KOPT-K1 (cell line): ENCODE measurements around the gene POFUT2.

ENCODE experiments used
- H3K27ac ChIP-seq: fragments of 200-600 bp; sonication (generic); 2 replicates; pipeline ENCODE4 v1.5.1; 2016; ENCODE audit warnings: antibody characterized with exemption, mild to moderate bottlenecking, low read depth, low read length; ENCODE audit not compliant: poor library complexity, severe bottlenecking
- H3K36me3 ChIP-seq: fragments of 200-600 bp; sonication (generic); 2 replicates; pipeline ENCODE4 v1.5.1; 2017; ENCODE audit warnings: antibody characterized with exemption, mild to moderate bottlenecking, low read length, moderate library complexity; ENCODE audit not compliant: insufficient read depth
- H3K9me3 ChIP-seq: fragments of 200-600 bp; sonication (generic); 2 replicates; pipeline ENCODE4 v1.5.1; 2017; ENCODE audit warnings: antibody characterized with exemption, low read length, mild to moderate bottlenecking; ENCODE audit not compliant: insufficient read depth, poor library complexity, severe bottlenecking

POFUT2 gene

DNA sequence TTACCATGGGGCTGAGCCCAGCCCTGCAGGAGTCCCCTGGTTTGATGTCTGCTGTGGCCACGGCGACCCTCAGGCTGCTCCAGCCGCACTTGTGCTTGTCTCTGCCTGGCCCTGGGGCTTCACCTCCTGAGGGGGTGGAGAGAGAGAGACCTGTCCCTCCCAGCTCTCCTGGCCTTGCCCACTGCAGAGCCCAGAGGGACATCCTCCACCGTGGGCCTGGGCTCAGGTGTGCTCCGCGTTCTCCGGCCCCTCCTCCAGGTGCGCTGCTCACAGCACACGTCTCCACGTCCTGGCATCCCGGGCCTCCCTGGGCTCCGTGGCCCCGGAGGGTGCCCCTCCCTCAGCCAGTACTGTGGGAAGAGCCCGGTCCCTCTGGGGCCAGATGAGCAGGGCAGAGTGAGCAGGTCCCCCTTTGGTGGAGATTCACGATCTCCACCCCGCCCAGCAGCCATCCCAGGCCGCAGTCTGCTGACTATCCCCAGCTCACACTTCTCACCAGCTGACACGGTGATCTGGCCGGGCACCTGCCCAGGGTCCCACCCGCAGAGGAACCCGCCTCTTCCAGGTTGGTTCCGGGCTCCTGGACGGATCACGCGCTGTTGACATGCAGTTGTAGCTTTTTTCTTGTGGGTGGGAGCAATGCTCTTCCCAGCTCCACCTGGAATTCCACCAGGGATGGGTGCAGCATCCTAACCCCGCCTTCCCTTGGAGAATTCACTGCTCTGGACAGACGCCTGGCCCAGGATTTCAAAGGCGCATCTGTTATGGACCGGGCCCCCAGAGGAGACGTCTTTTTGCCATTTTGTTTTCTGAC lies 41.8 kb upstream of the POFUT2 start:
- no peaks in the 10 kb centered on the region for H3K36me3 ChIP-seq
- H3K9me3 ChIP-seq, result no peaks in the 10 kb centered on the region
- H3K27ac ChIP-seq, result no peak overlapping the region

DNA sequence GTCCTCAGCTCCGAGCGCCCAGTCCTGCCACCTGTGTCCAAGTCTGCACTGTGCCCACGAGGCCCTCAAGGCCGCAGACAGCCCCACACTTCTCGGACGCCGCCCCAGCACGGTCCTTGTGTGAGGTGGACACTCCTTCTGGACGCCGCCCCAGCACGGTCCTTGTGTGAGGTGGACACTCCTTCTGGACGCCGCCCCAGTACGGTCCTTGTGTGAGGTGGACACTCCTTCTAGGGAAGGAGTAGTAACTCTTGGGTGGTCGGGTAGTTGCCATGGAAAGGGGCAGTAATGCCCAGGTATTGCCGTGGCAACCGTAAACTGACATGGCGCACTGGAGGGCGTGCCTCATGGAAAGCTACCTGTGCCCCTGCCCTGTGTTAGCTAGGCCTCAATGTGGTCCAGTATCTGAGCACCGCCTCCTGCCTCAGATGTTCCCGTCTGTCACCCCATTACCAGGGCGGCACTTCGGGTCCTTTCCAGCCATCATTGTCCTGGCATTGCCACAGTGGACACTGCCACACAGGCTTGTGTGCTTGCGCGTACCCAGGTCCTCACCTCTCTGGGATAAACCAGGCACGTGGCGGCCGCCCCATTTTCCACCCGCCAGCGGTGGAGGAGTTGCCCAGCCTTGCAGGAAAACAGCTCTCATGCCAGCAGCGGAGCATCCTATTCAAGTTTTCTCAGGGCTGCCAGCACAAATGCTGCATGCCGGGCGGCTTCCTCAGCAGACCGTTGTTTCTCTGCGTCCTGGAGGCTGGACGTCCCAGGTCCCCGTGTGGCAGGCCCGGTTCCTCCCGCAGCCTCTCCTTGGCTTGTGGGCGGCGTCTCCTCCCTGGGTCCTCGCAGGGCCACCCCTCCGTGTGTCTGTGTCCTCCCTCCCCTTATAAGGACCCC lies 40.8 kb upstream of the POFUT2 start:
- Histone ChIP-seq H3K36me3 (no peaks in the 10 kb centered on the region), H3K27ac (no peak overlapping the region), H3K9me3 (no peaks in the 10 kb centered on the region)

DNA sequence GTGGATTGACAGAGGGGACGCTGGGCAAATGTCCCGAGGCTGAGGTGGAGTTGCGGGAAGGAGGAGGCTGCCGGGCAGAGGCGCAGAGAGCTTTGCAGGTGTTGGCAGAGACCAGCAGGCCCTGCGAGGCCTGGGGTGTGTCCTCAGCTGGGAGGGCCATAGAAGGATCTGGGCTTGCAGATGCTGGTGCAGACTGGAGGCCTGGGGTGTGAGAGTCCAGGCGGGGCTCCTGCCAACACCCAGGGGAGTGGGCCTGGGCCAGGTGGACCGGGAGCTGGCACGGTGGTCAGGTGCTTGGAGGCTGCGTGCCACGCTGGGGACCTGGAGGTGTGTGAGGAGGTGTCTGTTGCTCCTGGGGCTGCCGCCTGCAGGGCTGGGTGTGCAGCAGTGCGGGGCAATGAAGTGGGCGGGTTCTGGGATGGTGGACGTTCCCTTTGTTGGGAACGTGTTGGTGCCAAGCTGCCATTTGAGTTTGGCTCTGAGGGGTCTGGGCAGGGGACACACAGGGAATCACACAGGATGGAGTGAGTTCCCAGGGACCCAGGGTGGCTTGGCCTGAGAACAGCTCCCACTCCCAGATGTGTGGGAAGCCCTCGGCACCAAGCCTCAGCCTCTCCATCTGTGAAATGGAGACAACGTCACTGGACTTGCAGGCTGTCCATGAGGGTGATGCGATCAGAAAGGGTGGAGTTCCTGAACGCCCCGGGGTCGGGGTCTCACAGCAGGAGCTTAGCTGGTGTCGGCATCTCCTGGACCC lies 39.9 kb upstream of the POFUT2 start:
- Histone ChIP-seq H3K27ac (no peak overlapping the region), H3K36me3 (no peaks in the 10 kb centered on the region), H3K9me3 (no peaks in the 10 kb centered on the region)

DNA sequence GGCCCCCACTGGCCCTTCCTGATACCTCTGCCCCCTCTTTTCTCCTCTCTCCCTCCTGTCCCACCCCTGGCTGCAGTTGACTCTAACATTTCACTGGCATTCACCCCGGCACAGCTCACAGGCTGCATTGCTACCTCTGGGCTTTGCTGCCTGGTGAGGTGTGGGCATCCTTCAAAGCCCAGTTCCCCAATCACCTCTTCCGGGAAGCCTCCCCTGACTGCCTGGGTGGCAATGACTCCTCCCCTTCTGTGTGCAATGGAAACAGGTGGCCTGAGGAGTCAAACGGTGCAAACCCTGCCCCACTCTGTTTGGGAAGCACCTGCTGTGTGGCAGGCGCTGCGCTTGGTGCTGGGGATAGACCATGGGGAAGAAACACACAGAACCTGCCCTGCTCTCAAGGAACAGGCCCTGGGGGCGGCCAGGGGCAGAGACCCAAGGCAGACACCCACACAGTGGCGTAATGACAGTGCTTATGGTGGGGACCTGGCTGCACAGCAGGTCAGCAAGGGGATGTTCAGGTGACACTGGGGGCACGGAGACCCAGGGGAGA lies 39.3 kb upstream of the POFUT2 start:
- Histone ChIP-seq H3K36me3 (no peaks in the 10 kb centered on the region), H3K9me3 (no peaks in the 10 kb centered on the region), H3K27ac (no peak overlapping the region)

DNA sequence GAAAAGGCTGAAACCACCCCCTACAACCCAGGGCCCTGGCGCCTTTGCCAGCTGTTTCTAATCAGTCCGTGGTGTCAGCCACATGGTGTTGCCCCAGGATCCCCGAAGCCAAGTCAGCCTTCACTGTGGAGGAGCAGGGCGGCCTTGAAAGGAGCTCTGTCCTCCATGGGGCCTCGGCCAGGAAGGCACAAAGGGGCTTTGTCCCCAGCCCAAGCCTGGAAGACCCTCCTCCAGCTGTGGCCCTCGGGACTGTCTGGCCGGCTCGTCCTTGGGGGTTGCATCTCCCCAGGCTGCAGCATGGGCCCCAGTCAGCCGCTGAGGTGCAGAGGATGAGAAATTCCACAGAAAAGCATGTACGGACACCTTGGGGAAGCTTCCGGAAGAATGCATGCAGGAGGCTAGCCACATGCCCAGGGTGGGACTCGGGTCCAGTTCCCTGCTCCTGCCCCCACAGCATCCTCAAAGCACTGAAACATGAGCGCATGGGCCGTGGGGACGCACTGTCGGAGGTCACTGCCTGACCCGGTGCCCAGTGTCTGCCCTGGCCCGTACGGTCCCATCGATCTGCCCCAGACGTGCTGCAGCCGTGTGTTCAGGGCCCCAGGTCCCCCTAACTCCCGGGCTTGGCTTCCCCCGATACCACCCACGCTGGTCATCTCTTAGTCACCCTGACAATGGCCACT lies 38.6 kb upstream of the POFUT2 start:
- Histone ChIP-seq H3K27ac (no peak overlapping the region), H3K36me3 (no peaks in the 10 kb centered on the region)

DNA sequence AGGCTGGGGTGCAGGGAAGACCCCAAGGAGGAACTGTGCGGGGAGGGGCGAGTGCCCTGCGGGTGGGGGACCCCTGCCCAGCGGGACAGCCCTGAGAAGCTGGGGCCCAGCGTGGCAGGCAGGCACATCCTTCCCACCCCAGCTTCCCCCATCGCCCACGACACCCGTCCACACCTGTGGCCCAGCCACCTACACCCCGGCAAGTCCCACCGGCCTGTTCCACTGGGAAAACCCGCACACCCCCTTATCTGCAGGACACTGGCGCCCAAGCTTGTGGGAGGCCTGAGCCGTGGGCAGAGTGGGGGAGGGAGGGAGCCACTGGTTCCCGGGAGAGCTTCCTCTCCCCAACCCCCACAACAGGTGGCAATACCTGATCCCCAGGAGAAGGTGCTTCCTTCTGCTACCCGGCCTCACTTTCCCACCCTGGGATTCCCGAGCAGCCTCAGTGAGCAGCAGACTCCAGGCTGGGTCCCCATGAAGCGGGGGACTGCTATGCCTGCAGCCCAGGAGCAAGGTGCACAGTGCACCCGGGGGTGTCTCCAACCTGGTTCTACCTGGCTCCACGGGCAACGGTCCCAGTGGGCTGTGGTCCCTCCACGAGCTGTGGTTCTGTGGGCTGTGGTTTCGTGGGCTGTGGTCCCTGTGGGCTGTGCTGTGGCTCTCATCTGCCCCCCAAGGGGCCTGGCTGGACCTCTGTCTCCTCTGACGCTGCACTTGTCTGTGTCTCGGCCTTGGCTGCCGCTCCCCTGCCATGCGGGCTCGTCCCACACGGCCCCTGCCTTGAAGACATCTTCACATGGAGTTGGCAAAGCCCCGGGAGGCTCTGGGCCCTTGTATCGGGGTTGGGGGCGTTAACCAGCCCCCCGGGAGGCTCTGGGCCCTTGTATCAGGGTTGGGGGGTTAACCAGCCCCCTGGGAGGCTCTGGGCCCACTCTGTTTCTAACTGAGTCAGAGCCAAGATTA lies 37.8 kb upstream of the POFUT2 start:
- Histone ChIP-seq H3K9me3 (no peaks in the 10 kb centered on the region), H3K36me3 (no peaks in the 10 kb centered on the region), H3K27ac (no peak overlapping the region)

More for the DNA sequence above, 38.6 kb upstream of the POFUT2 start:
- H3K9me3 ChIP-seq, result no peaks in the 10 kb centered on the region

DNA sequence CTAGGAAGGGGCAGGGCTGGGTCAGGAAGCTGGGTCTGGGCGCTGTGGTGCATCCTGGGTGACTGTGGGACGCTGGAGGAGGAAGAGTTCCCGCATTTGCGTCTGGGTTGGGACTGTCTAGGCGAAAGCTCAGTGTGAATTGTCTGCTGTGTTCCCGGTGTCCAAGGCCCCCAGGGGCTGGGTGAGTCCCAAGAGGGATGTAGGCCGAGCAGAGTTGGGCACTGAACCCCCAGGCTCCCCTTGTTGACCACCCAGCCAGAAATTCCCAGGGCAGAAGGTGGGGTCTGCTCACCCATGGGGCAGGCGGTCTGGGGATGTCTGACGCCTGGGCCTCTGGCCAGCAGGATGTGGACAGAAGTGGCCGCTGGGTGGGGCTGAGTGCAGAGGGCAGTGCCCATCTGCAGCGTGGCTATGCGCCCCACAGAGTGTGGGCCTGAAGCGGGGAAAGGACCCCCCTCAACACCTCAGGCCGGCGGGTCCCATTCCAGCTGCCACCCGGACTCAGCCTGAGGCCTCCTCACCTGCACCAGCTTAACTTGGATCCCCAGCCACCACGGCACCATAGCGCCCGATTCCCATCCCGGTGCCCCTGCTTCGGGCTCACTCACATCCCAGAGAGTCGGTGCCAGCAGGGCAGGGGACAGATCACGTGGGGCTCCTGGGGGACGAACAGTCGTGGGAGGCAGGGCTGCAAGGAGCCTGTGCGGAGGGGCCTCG lies 37.0 kb upstream of the POFUT2 start:
- Histone ChIP-seq H3K36me3 (no peaks in the 10 kb centered on the region), H3K27ac (no peak overlapping the region)

DNA sequence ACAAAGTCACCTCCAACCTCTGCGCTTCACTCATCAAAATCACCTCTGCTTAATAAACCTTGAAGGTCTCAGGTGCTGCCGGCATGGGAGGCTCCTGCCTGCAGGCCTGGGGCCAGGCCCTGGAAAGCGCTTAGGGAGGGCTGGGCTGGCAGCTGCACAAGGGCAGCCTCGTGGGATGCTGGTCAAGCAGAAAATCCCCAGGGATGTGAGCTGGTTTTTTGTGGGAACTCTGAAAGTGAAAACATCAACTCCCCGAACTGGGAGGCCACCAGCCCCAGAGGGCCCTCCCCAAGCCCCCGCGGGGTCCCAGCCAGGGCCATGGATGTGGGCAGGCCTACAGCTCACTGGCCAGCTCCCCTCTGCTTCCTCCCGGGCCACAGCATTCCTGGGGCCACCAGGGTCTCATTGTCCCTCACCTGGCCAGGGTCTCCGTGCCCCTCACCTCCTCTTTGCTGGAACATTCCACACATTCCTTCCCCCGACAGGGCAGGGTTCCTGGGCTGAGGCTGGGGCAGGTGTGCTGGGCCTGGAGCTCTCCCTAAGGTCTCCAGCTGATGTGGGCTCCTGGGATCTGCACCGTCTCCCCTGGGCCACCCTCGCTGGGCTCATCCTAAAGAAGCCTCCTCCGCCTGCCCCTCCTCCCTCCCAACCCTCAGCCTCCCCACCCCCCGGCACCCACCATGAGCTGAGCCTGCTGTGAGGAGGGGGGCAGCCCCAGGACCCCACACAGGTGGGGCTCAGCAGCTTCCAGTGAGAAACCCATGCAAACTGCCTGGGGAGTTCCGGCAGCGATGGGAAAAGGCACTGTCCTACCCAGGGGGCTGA lies 36.0 kb upstream of the POFUT2 start:
- Histone ChIP-seq H3K36me3 (no peaks in the 10 kb centered on the region), H3K9me3 (no peaks in the 10 kb centered on the region), H3K27ac (no peak overlapping the region)

More for the DNA sequence above, 37.0 kb upstream of the POFUT2 start:
- no peaks in the 10 kb centered on the region for H3K9me3 ChIP-seq

DNA sequence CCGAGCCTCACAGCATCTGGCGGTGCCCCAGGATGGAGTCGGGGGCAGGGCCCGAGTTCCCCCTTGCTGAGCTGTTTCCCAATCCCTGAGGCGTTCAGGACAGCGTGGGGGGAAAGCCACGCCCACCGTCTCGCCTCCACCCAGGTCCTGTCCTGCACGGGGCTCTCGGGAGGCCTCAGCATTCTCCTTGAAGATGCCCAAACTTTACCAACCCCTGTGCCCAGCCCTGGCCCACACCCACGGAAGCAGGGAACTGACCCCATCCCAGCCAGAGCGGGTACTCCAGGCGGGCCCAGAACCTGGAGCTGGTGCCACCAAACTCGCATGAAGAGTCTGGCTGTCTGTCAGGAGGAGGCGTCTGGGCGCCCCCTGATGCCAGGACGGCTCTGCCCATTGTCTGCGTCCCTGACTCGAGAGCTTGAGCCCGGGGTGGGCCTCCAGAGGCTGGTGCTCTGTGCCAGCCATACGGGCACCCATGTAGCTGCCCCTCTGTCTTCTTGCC lies 35.3 kb upstream of the POFUT2 start:
- no peaks in the 10 kb centered on the region for H3K9me3 ChIP-seq
- no peaks in the 10 kb centered on the region for H3K36me3 ChIP-seq
- H3K27ac ChIP-seq, result no peak overlapping the region

DNA sequence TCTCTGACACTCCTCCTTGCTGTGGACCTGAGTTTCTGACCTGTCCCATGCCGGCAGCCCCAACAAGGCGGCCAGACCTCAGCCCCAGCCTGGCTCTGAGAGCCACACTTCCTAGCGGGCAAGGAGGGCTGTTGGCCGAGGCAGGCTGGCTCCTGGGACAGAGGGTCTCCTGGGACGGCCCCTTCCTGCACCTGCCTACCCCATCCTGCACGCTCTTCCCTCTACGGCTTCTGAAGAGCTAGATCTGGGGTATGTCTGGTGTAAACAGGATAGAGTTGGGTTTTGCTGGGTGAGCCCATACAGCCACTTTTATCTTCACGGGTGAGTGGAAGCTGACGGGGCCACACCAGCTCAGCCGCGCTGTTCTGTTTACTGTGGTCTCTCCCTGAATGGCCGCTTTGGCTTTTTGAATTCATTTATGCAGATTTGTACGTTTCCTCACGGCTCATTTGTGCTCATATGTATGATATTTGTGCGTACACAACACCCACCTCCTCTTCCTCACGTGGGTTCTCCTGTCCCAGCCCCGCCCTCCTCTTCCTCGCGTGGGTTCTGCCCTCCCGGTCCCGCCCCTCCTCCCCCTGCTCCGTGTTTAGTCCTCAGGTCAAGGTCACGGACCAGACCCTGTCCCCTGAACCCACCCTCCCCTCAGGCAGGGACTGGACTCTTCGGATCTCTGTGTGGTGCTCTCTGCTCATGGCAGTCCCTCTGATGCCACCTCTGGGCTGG lies 34.7 kb upstream of the POFUT2 start:
- no peaks in the 10 kb centered on the region for H3K9me3 ChIP-seq
- H3K36me3 ChIP-seq, result no peaks in the 10 kb centered on the region
- H3K27ac ChIP-seq, result no peak overlapping the region

DNA sequence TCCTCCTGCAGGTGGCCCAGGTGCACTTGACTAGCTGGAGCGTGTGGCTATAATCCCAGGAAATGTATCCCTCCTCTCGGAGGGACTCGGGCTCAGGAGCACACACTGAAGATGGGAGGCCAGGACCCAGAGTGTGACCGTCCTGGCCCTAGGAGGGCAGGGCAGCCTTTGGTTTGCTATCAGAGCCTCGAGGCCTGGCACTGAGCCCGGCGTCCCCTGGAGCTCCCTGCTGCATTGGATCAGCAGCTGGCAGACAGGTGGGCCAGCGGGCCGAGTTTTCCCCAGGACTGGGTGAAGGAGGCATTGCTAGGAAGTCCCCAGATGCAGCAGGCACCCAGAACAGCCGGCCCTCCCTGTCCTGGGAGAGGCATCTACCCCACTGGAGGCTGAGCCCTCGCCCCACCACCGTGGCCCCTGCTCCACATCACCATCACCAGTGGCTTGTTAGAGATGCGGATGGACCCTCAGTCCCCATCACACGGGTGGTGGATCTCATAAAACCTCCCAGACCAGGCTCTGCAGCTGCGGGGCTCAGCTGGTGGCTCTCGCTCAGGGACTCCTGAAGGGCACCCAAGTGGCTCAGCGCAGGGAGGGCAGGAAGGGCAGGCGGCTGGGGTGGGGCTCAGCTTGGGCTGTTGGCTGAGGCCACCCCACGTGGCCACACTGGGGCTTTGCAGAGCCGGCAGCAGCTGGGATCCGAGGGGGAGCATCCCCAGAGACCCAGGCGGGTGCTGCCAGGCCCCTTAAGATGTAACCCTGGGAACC lies 32.7 kb upstream of the POFUT2 start:
- Histone ChIP-seq H3K9me3 (no peaks in the 10 kb centered on the region), H3K27ac (no peak overlapping the region), H3K36me3 (no peaks in the 10 kb centered on the region)
